Smooth muscle cell (in vitro differentiated cells): ENCODE data around the gene NOL4L. TPM values are rescaled to one million over a fixed set of nuclear protein-coding genes. Genes with fewer than 3 reads are reported as not detected.

Experiments
- DNase-seq: peaks from one replicate; lab custom pipeline; 2025; ENCODE audit not compliant: unreplicated experiment; lab: John Stamatoyannopoulos, UW
- H2AFZ ChIP-seq: fragments of 200-600 bp; sonication (generic); 2 replicates; pipeline ENCODE4 v1.6.0; 2016; ENCODE audit warnings: antibody characterized with exemption, low read depth, mild to moderate bottlenecking
- H3F3A ChIP-seq: fragments of 200-600 bp; sonication (generic); 2 replicates; pipeline ENCODE4 v1.6.0; 2017; ENCODE audit warnings: antibody characterized with exemption, low read depth
- H3K27ac ChIP-seq: fragments of 200-600 bp; sonication (generic); 2 replicates; pipeline ENCODE4 v1.5.1; 2016; ENCODE audit warnings: low read depth, mild to moderate bottlenecking
- H3K27me3 ChIP-seq: fragments of 200-600 bp; sonication (generic); 2 replicates; pipeline ENCODE4 v1.6.1; 2016; ENCODE audit warnings: low read depth, mild to moderate bottlenecking
- H3K36me3 ChIP-seq: fragments of 200-600 bp; sonication (generic); 2 replicates; pipeline ENCODE4 v1.5.1; 2016; ENCODE audit warnings: low read depth
- H3K4me1 ChIP-seq: fragments of 200-600 bp; sonication (generic); 2 replicates; pipeline ENCODE4 v1.5.1; 2016; ENCODE audit warnings: low read depth
- H3K4me2 ChIP-seq: fragments of 200-600 bp; sonication (generic); 2 replicates; pipeline ENCODE4 v1.6.0; 2016; ENCODE audit warnings: mild to moderate bottlenecking
- H3K4me3 ChIP-seq: fragments of 200-600 bp; sonication (generic); 2 replicates; pipeline ENCODE4 v1.5.1; 2016; ENCODE audit warnings: mild to moderate bottlenecking
- H3K79me2 ChIP-seq: fragments of 200-600 bp; sonication (generic); 2 replicates; pipeline ENCODE4 v1.6.0; 2016; ENCODE audit warnings: low read depth, mild to moderate bottlenecking
- H3K9ac ChIP-seq: fragments of 200-600 bp; sonication (generic); 2 replicates; pipeline ENCODE4 v1.6.0; 2016; ENCODE audit warnings: low read depth
- H3K9me3 ChIP-seq: fragments of 200-600 bp; sonication (generic); replicated peaks from 2 replicates; pipeline ENCODE4 v1.5.1; 2016; ENCODE audit warnings: low read depth
- H4K20me1 ChIP-seq: fragments of 200-600 bp; sonication (generic); 2 replicates; pipeline ENCODE4 v1.6.0; 2016; ENCODE audit warnings: low read depth
- WGBS: methylation state at CpG from one replicate; pipeline ENCODE4 v1.1.7; 2016; ENCODE audit warnings: low lambda C conversion rate; 5-methylcytosine and 5-hydroxymethylcytosine counted together
- polyA plus RNA-seq: library from polyadenylated mRNA; unstranded; fragments of >200 nt; fragmentation: Nextera tagmentation; extraction: Ambion mirVana; gene quantifications from 2 replicates; pipeline ENCODE4 v1.2.1, GENCODE V29; 2016
- total RNA-seq: library from RNA; depleted of rRNA; stranded (reverse); fragments of >200 nt; gene quantifications from 2 replicates; pipeline ENCODE4 v1.2.3, GENCODE V29; 2014
- TF ChIP-seq, protein P1 (sequence below): fragments of 200-600 bp; sonication (generic); IDR thresholded peaks from 2 replicates; pipeline ENCODE4 v1.5.1; 2017; ENCODE audit warnings: borderline replicate concordance, mild to moderate bottlenecking, antibody characterized with exemption; ENCODE audit not compliant: insufficient read depth, poor library complexity, severe bottlenecking

NOL4L gene
- total and polyA plus RNA-seq, 2 experiments from 2014 or later = 26.0 to 26.2 TPM

DNA sequence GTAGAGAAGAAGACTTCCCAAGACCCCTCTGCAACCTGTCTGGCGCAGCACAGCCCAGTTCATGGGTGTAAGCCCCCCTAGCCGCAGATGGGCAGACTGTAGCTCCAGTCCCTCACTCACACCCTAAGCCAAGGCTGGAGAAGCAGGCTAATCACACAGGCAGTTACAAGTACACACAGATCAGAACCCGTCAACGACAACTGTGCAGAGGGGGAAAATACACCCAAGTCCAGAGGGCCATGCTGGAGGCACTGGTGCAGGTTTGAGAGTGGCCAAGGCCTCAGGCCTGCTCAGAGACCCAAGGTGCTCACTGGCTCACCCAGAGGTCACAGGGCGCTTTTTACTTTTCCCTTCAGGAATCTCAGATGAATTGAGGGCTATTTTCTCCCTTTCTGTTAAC lies 106.1 kb downstream of the NOL4L start:
- Histone ChIP-seq H3K27ac (no peak overlapping the region), H3K36me3 (no peaks in the 10 kb centered on the region), H4K20me1 (peaks cover 87% of the 10 kb centered on the region), H3K4me2 (no peak overlapping the region), H3K9ac (no peak overlapping the region), H3K4me3 (no peak overlapping the region), H3K27me3 (no peaks in the 10 kb centered on the region), H3F3A (peaks cover 32% of the 10 kb centered on the region), H2AFZ (no peak overlapping the region), H3K9me3 (no peaks in the 10 kb centered on the region), H3K79me2 (peaks cover 85% of the 10 kb centered on the region), H3K4me1 (peaks cover 48% of the 10 kb centered on the region)
- TF ChIP-seq, protein P1, sequence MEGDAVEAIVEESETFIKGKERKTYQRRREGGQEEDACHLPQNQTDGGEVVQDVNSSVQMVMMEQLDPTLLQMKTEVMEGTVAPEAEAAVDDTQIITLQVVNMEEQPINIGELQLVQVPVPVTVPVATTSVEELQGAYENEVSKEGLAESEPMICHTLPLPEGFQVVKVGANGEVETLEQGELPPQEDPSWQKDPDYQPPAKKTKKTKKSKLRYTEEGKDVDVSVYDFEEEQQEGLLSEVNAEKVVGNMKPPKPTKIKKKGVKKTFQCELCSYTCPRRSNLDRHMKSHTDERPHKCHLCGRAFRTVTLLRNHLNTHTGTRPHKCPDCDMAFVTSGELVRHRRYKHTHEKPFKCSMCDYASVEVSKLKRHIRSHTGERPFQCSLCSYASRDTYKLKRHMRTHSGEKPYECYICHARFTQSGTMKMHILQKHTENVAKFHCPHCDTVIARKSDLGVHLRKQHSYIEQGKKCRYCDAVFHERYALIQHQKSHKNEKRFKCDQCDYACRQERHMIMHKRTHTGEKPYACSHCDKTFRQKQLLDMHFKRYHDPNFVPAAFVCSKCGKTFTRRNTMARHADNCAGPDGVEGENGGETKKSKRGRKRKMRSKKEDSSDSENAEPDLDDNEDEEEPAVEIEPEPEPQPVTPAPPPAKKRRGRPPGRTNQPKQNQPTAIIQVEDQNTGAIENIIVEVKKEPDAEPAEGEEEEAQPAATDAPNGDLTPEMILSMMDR = no peak
- no peak for DNase-seq
- 89% methylated on average over 5 of the region's 5 CpGs for WGBS

DNA sequence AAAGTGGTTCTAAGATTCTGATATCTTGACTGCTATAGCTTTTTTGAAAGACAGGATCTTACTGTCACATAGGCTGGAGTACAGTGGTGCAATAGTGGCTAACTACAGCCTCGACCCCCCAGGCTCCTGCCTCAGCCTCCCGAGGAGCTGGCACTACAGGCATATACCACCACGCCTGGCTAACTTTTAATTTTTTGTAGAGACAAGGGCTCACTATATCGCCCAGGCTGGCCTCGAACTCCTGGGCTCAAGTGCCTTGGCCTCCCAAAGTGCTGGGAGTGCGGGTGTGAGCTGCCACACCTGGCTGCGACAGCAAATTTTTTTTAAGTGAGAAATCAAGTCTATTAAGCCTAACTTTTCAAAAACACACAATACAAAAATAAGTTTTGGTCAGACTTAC lies 106.6 kb downstream of the NOL4L start:
- Histone ChIP-seq H3F3A (peaks cover 32% of the 10 kb centered on the region), H3K9me3 (no peaks in the 10 kb centered on the region), H3K4me3 (no peak overlapping the region), H3K36me3 (no peaks in the 10 kb centered on the region), H3K4me1 (peaks cover 52% of the 10 kb centered on the region), H3K79me2 (peaks cover 89% of the 10 kb centered on the region), H3K9ac (no peak overlapping the region), H3K4me2 (no peak overlapping the region), H2AFZ (no peak overlapping the region), H3K27ac (no peak overlapping the region), H3K27me3 (no peaks in the 10 kb centered on the region), H4K20me1 (peaks cover 91% of the 10 kb centered on the region)
- 93% methylated on average over 7 of the region's 7 CpGs for WGBS
- TF ChIP-seq, protein P1 = no peak
- DNase-seq = no peak

DNA sequence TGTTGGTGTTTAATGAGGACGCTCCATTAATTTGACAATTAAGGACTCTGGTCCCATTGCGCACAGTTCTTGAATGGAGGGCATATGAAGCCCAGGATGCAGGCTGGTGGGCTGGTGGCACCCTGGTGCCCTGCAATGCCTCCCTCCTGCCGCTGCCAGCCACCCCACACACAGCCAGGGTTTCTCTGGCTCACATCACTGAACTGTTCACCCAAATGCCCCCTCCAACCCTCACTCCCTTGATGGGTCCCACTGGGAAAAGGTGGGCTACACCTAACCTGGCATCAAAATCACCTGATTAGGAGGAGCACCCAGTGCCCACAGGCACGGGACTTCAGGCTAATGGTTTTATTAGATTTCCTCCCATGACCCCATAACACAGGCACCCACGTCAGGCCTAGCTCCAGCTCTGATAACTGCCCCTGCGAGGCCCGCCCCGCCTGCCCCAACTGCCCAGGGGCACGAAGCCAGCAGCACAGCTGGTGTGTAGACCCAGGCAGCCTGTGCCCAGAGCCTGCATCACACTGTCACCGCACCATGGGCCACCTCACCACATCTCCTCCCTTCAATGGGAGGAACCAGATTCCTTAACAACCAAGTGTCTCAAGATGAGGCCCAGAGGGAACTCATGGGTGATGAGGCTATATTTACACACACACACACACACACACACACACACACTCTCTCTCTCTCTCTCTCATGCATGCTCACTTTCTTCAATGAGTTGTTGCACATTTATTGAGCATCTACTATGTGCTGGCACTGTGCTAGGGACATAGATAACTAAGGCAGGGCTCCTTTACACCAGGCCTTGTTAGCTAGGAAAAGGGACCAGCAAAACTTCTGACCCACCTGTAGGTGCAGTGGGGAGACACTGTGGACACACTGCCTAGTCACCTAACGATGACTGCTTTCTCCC lies 107.3 kb downstream of the NOL4L start:
- WGBS = 82% methylated on average over 11 of the region's 11 CpGs
- H3K9me3 ChIP-seq = no peaks in the 10 kb centered on the region

More for the DNA sequence above, 107.3 kb downstream of the NOL4L start:
- Histone ChIP-seq H3K4me1 (peaks cover 60% of the 10 kb centered on the region), H3K4me3 (no peak overlapping the region), H2AFZ (no peak overlapping the region), H3K79me2 (peaks cover 93% of the 10 kb centered on the region), H3F3A (peaks cover 32% of the 10 kb centered on the region), H3K4me2 (no peak overlapping the region), H4K20me1 (peaks cover 93% of the 10 kb centered on the region), H3K9ac (no peak overlapping the region), H3K36me3 (no peaks in the 10 kb centered on the region), H3K27me3 (no peaks in the 10 kb centered on the region), H3K27ac (peak overlapping the region; percentile 98)
- no peak for DNase-seq
- TF ChIP-seq, protein P1 = no peak
